Heart left ventricle (tissue), 16 donors: ENCODE data around the gene FER1L5. TPM values are rescaled to one million over a fixed set of nuclear protein-coding genes. Genes with fewer than 3 reads are reported as not detected.
A peak's percentile ranks its signal among the peaks of the same experiment; 100 is the strongest.

Experiments used
- ATAC-seq, 4 donors: fragments of 200-7000 bp; cut with Tn5 transposase; one replicate each; pipeline ENCODE4 v1.9.1; 2020 to 2022; ENCODE audit warnings: moderate library complexity in 4 of 4, mild to moderate bottlenecking in 3 of 4, moderate number of reproducible peaks in 1 of 4
- DNase-seq, 5 donors: peaks; one replicate each; pipeline ENCODE4 v3.0.0-alpha.2; 2020
- H3K27ac ChIP-seq, 12 donors: fragments of 200-600 bp; sonication (generic) in 4 of 12; one replicate each; pipeline versions ENCODE4 v1.5.0 to v1.8.0; 2016 to 2022; ENCODE audit warnings: mild to moderate bottlenecking in 2 of 12
- H3K27me3 ChIP-seq, 9 donors: fragments of 200-600 bp; sonication (generic) in 2 of 9; one replicate each; pipeline versions ENCODE4 v1.5.1 to v1.8.0; 2016 to 2022; ENCODE audit warnings: mild to moderate bottlenecking in 3 of 9
- H3K36me3 ChIP-seq, 9 donors: fragments of 200-600 bp; sonication (generic) in 2 of 9; one replicate each; pipeline versions ENCODE4 v1.5.0 to v1.8.0; 2018 to 2022; ENCODE audit warnings: mild to moderate bottlenecking in 2 of 9
- H3K4me1 ChIP-seq, 12 donors: fragments of 200-600 bp; sonication (generic) in 4 of 12; one replicate each; pipeline versions ENCODE4 v1.5.0 to v1.8.0; 2016 to 2022; ENCODE audit warnings: mild to moderate bottlenecking in 3 of 12
- H3K4me3 ChIP-seq, 12 donors: fragments of 200-600 bp; sonication (generic) in 4 of 12; one replicate each; pipeline versions ENCODE4 v1.5.0 to v1.8.0; 2017 to 2022; ENCODE audit warnings: mild to moderate bottlenecking in 9 of 12, moderate library complexity in 4 of 12
- H3K9me3 ChIP-seq, 12 donors: fragments of 200-600 bp; sonication (generic) in 4 of 12; one replicate each; pipeline versions ENCODE4 v1.5.0 to v1.8.0; 2016 to 2022; ENCODE audit warnings: mild to moderate bottlenecking in 1 of 12
- CTCF ChIP-seq, 12 donors: fragments of 200-600 bp; sonication (generic) in 4 of 12; IDR thresholded peaks; one replicate each; pipeline versions ENCODE4 v1.5.0 to v1.8.0; 2018 to 2022; ENCODE audit warnings: antibody characterized with exemption in 12 of 12, mild to moderate bottlenecking in 5 of 12
- POLR2A ChIP-seq, 2 donors: fragments of 450-650 bp; IDR thresholded peaks; one replicate each; pipeline ENCODE4 v1.6.1; 2017; ENCODE audit warnings: antibody characterized with exemption in 2 of 2, mild to moderate bottlenecking in 2 of 2, moderate library complexity in 2 of 2
- WGBS, 4 donors: extraction: QIAGEN DNeasy Blood & Tissue Kit in 2 of 4; methylation state at CpG; one replicate each; pipeline versions ENCODE4 v1.1.5 to v1.1.7; 2013 to 2018; 5-methylcytosine and 5-hydroxymethylcytosine counted together
- intact Hi-C, 10 donors: fragments of 100-400 bp; cut with DNase I; formaldehyde crosslinking; loops; one replicate each; pipeline versions ENCODE4 v1.11.1 to v1.14.2; 2022
- polyA plus RNA-seq, 2 donors: library from polyadenylated mRNA; stranded (reverse); fragments of 200-250 nt; gene quantifications; one replicate each; pipeline ENCODE4 v1.2.3, GENCODE V29; 2013
- total RNA-seq, 9 donors: library from RNA; depleted of rRNA in 2 of 9; stranded (reverse); fragments of >200 nt in 2 of 9; fragmentation: NEBNext Ultra II Directional in 3 of 9; extraction: Animal tissue kit (Norgen Biotek cat#: 25700) in 3 of 9; gene quantifications; one replicate each; pipeline versions ENCODE4 v1.1.0 to v1.2.4, GENCODE V29; 2016 to 2023
- donor health status: ischemic (EF 13 %, LVEDD 7.1; RV severe dilation, severe dysfunction).
- donor health status: healthy with polysubstance abuse.
- donor health status: DM: no; HTN: yes; CAD: no.
- donor health status: DM: no; HTN: no; CAD: no.
- donor health status: ischemic (EF 25% LVEDD 6.9; RV normal size, moderate dysfunction).
- donor health status: ischemic (EF 25% LVEDD 5.7; RV mildly dilated, moderate dysfunction).
- donor health status: healthy.
- donor health status: DM: yes; HTN: yes; CAD: no.
- donor health status: ischemic (EF 35%, LVEDD 5.7; RV mildly dilated, moderate dysfunction).
- donor health status: nonischemic (EF 11% LVEDD 7.7; RV severe dilation, severe dysfunction).
- donor health status: DM: yes; HTN: yes; CAD: no.
- donor health status: PGD.
- donor health status: ischemic (EF 29% LVEDD 5.4; RV normal size, mild dysfunction).
- donor health status: nonischemic (EF 23%, LVEDD 6.1; RV moderate dilation, normal function).

FER1L5 gene
- total and polyA plus RNA-seq, 11 donors, result 0.01 to 0.15 (median 0.07) TPM; not detected in 7

DNA sequence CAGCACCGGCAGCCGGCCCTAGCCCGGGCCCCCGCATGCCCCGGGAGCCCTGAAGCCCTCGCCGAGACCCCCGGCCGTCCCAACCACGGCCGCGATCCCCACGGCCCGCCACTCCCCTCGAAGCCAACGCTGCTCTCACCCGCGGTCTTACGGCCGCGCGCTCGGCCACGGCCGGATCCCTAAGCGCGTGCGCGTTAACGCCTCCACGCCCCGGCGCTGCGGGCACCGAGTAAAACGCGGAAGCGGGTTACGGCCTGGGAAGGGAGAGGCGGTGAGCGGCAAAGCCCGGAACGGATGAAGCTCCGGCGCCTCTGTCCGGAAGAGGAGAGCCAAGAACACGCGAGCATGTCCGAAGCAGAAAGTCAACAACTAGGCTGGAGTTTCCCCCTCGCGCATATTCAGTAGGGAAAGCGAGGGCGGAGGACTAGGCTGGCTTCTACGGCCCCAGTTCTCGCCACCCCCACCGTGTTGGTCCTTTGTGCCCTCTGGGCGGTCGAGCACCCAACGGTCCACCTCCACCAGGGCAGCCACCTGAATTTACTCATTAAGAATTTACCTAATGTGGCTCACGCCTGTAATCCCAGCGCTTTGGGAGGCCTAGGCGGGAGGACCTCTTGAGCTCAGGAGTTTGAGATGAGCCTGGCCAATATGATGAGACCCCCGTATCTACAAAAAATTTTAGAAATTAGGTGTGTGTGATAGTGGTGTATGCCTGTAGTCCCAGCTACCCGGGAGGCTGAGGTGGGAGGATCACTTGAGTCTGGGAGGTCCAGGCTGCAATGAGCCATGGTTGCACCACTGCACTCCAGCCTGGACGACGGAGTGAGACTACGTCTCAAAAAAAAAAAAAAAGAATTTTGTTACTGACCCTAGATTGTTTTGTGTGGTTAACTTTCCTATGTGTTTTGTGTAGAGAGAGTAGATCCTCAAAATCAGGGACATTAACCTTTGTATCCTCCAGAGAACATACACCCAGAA, 4.1 kb upstream of the FER1L5 start, which contains the start of gene KANSL3:
TSS of gene KANSL3 (minus strand) at position 169 of the 978 bp plus-strand sequence. CDS start 1,177 bp downstream, outside the sequence.
- no peaks in the 10 kb centered on the region for H3K27me3 ChIP-seq
- H3K36me3 ChIP-seq, result peaks cover 0 to 22% (median 15%) of the 10 kb centered on the region in 9 donors
- peak within 1 kb of the TSS; percentile 86 to 99 (median 95) for H3K27ac ChIP-seq
- peak; percentile 20 to 69 for TF ChIP-seq POLR2A (IDR thresholded peaks at IDR 0.05)
- TF ChIP-seq CTCF (IDR thresholded peaks at IDR 0.05), result peak in 1 of 12 donors; percentile 4
- intact Hi-C loops, result loop anchor here in 9 of 10 donors (1.0 to 10.0 kb wide), 9 partner anchors 96 to 324 kb away; partner anchors contain the start of genes CNNM4 (in 3 of the 9), ARID5A (in 2 of the 9), CNNM3 (in 1 of the 9) and LMAN2L (in 1 of the 9)
- no peaks in the 10 kb centered on the region for H3K9me3 ChIP-seq
- H3K4me3 ChIP-seq, result peak within 1 kb of the TSS; percentile 21 to 91 (median 71)
- ATAC-seq, result peak; percentile 81 to 94 (median 88)
- H3K4me1 ChIP-seq, result peaks cover 0 to 42% (median 31%) of the 10 kb centered on the region in 12 donors
- 8 to 22% (median 9%) methylated on average over 23 to 67 of the region's 67 CpGs for WGBS, 4 donors
- peak; percentile 91 to 96 (median 92) for DNase-seq

GRCh38 chr2:96647681-96648080, 5.1 kb downstream of the FER1L5 start:
- DNase-seq (no peak), ATAC-seq (no peak)
- Histone ChIP-seq H3K27me3 (no peaks in the 10 kb centered on the region), H3K9me3 (no peaks in the 10 kb centered on the region), H3K4me3 (no peak overlapping the region), H3K36me3 (no peaks in the 10 kb centered on the region), H3K27ac (no peak overlapping the region), H3K4me1 (peaks cover 0 to 4% (median 0%) of the 10 kb centered on the region in 12 donors)
- intact Hi-C loops, result loop anchor here in 3 of 10 donors (10.0 kb wide), 1 partner anchor 87 kb away; no protein-coding TSS in a partner anchor
- TF ChIP-seq CTCF (IDR thresholded peaks at IDR 0.05), result no peak
- 95 to 100% (median 98%) methylated on average over 6 of the region's 6 CpGs for WGBS, 4 donors

- H3K36me3 ChIP-seq, result no peaks in the 10 kb centered on the region
- H3K9me3 ChIP-seq, result no peaks in the 10 kb centered on the region
- no peak overlapping the region for H3K27ac ChIP-seq
- WGBS, 4 donors, result 93 to 97% (median 95%) methylated on average over 7 of the region's 7 CpGs
- H3K4me1 ChIP-seq, result no peaks in the 10 kb centered on the region
- intact Hi-C loops, result loop anchor here in 3 of 10 donors (10.0 kb wide), 1 partner anchor 86 kb away; no protein-coding TSS in a partner anchor
- TF ChIP-seq CTCF (IDR thresholded peaks at IDR 0.05) (no peak), POLR2A (IDR thresholded peaks at IDR 0.05) (no peak)
- ATAC-seq, result no peak
- H3K4me3 ChIP-seq, result no peak overlapping the region
- H3K27me3 ChIP-seq, result no peaks in the 10 kb centered on the region
- DNase-seq, result no peak
Measured at GRCh38 chr2:96648306-96648930, 5.9 kb downstream of the FER1L5 start.
